Esophagus squamous epithelium (tissue), 5 donors: ENCODE results near the gene MYO15B. TPM values are rescaled to one million over a fixed set of nuclear protein-coding genes. Genes with fewer than 3 reads are reported as not detected.

Experiments used
- DNase-seq: peaks from one replicate; lab custom pipeline; 2025; lab: John Stamatoyannopoulos, UW
- H3K27ac ChIP-seq, 4 donors: fragments of 200-600 bp; sonication (generic); one replicate each; pipeline ENCODE4 v1.5.1; 2016 to 2019; ENCODE audit warnings: mild to moderate bottlenecking in 1 of 4
- H3K27me3 ChIP-seq, 4 donors: fragments of 200-600 bp; sonication (generic); 1 replicate in 3 of 4; 2 replicates in 1 of 4; pipeline versions ENCODE4 v1.5.1 to v1.6.0; 2017 to 2021; ENCODE audit warnings: antibody characterized with exemption in 1 of 4
- H3K36me3 ChIP-seq, 3 donors: fragments of 200-600 bp; sonication (generic); one replicate each; pipeline ENCODE4 v1.5.1; 2016 to 2019
- H3K4me1 ChIP-seq, 3 donors: fragments of 200-600 bp; sonication (generic); one replicate each; pipeline ENCODE4 v1.5.1; 2017 to 2019
- H3K4me3 ChIP-seq, 4 donors: fragments of 200-600 bp; sonication (generic); 1 replicate in 3 of 4; 2 replicates in 1 of 4; pipeline ENCODE4 v1.5.1; 2016 to 2019; ENCODE audit warnings: mild to moderate bottlenecking in 2 of 4, moderate library complexity in 1 of 4
- H3K9me3 ChIP-seq, 3 donors: fragments of 200-600 bp; sonication (generic); one replicate each; pipeline ENCODE4 v1.5.1; 2016 to 2019
- CTCF ChIP-seq, 6 experiments: fragments of 450-650 bp in 4 of 6; fragments of 200-600 bp in 2 of 6; sonication (generic) in 2 of 6; IDR thresholded peaks; one replicate each; pipeline ENCODE4 v1.5.1; 2016 to 2019; ENCODE audit warnings: antibody characterized with exemption in 6 of 6, mild to moderate bottlenecking in 4 of 6, moderate library complexity in 4 of 6
- POLR2A ChIP-seq, 4 donors: fragments of 450-650 bp; IDR thresholded peaks; one replicate each; pipeline ENCODE4 v1.6.1; 2017; ENCODE audit warnings: antibody characterized with exemption in 4 of 4, mild to moderate bottlenecking in 4 of 4, moderate library complexity in 3 of 4
- WGBS, 2 donors: methylation state at CpG; one replicate each; pipeline ENCODE4 v1.1.5; 2018; 5-methylcytosine and 5-hydroxymethylcytosine counted together
- intact Hi-C: fragments of 100-400 bp; cut with DNase I; formaldehyde crosslinking; loops from one replicate; pipeline ENCODE4 v1.15.0; 2022
- total RNA-seq, 4 donors: library from RNA; depleted of rRNA; stranded (reverse); fragments of >200 nt; gene quantifications; one replicate each; pipeline ENCODE4 v1.1.0, GENCODE V29; 2016
- donor health status: DM: yes; HTN: yes; CAD: no.

The MYO15B gene
- total RNA-seq, 4 donors from 2014 or later, result 6.3 to 60.7 (median 10.4) TPM

GRCh38 chr17:75542728-75543336, 44.8 kb upstream of the MYO15B start:
- WGBS, 2 donors, result 87 to 97% methylated on average over 5 to 7 of the region's 15 CpGs
- TF ChIP-seq POLR2A (IDR thresholded peaks at IDR 0.05), result no peak
- Histone ChIP-seq H3K27me3 (no peaks in the 10 kb centered on the region), H3K27ac (no peak overlapping the region), H3K4me3 (no peak overlapping the region), H3K36me3 (peaks cover 0 to 30% (median 0%) of the 10 kb centered on the region in 3 donors), H3K9me3 (no peaks in the 10 kb centered on the region), H3K4me1 (peaks cover 0 to 32% (median 7%) of the 10 kb centered on the region in 3 donors)
- intact Hi-C loops, result loop anchor here (10.0 kb wide), 1 partner anchor 68 kb away; no protein-coding TSS in a partner anchor
- DNase-seq, result no peak

- intact Hi-C loops, result loop anchor here (10.0 kb wide), 1 partner anchor 69 kb away; no protein-coding TSS in a partner anchor
- Histone ChIP-seq H3K36me3 (peaks cover 0 to 22% (median 0%) of the 10 kb centered on the region in 3 donors), H3K9me3 (no peaks in the 10 kb centered on the region), H3K4me3 (no peak overlapping the region), H3K27ac (no peak overlapping the region), H3K4me1 (peaks cover 3 to 46% (median 16%) of the 10 kb centered on the region in 3 donors), H3K27me3 (no peaks in the 10 kb centered on the region)
- TF ChIP-seq CTCF (IDR thresholded peaks at IDR 0.05) (no peak), POLR2A (IDR thresholded peaks at IDR 0.05) (no peak)
- 77 to 89% methylated on average over 4 to 8 of the region's 8 CpGs for WGBS, 2 donors
- no peak for DNase-seq
Observed at GRCh38 chr17:75544250-75544649, 43.4 kb upstream of the MYO15B start.

GRCh38 chr17:75546181-75546580, 41.4 kb upstream of the MYO15B start:
- DNase-seq, result no peak
- TF ChIP-seq POLR2A (IDR thresholded peaks at IDR 0.05), result no peak
- no peak for TF ChIP-seq CTCF (IDR thresholded peaks at IDR 0.05)
- WGBS, 2 donors, result 88 to 94% methylated on average over 7 to 13 of the region's 13 CpGs
- no peaks in the 10 kb centered on the region for H3K9me3 ChIP-seq
- H3K4me3 ChIP-seq, result no peak overlapping the region
- intact Hi-C loops, result loop anchor here (10.0 kb wide), 1 partner anchor 71 kb away; no protein-coding TSS in a partner anchor
- peaks cover 0 to 22% (median 0%) of the 10 kb centered on the region in 3 donors for H3K36me3 ChIP-seq
- H3K27ac ChIP-seq, result no peak overlapping the region
- no peaks in the 10 kb centered on the region for H3K27me3 ChIP-seq
- H3K4me1 ChIP-seq, result peaks cover 8 to 52% (median 13%) of the 10 kb centered on the region in 3 donors

- H3K9me3 ChIP-seq, result no peaks in the 10 kb centered on the region
- peaks cover 8 to 54% (median 13%) of the 10 kb centered on the region in 3 donors for H3K4me1 ChIP-seq
- H3K27me3 ChIP-seq, result no peaks in the 10 kb centered on the region
- peak overlapping the region; percentile 34 to 66 (median 53) for H3K27ac ChIP-seq
- no peak for DNase-seq
- H3K36me3 ChIP-seq, result peaks cover 0 to 24% (median 0%) of the 10 kb centered on the region in 3 donors
- WGBS, 2 donors, result 48 to 52% methylated on average over 5 of the region's 9 CpGs
- no peak overlapping the region for H3K4me3 ChIP-seq
- intact Hi-C loops, result loop anchor here (10.0 kb wide), 1 partner anchor 72 kb away; no protein-coding TSS in a partner anchor
- TF ChIP-seq POLR2A (IDR thresholded peaks at IDR 0.05) (no peak), CTCF (IDR thresholded peaks at IDR 0.05) (no peak)
Observed at GRCh38 chr17:75547091-75547490, 40.5 kb upstream of the MYO15B start.

- intact Hi-C loops, result loop anchor here (10.0 kb wide), 1 partner anchor 74 kb away; no protein-coding TSS in a partner anchor
- WGBS, 2 donors, result 33 to 66% methylated on average over 1 to 3 of the region's 5 CpGs
- DNase-seq, result no peak
- Histone ChIP-seq H3K4me1 (peaks cover 8 to 54% (median 13%) of the 10 kb centered on the region in 3 donors), H3K36me3 (peaks cover 0 to 25% (median 0%) of the 10 kb centered on the region in 3 donors), H3K27ac (peak overlapping the region; percentile 92 to 96 (median 95)), H3K27me3 (no peaks in the 10 kb centered on the region), H3K4me3 (no peak overlapping the region), H3K9me3 (no peaks in the 10 kb centered on the region)
- TF ChIP-seq POLR2A (IDR thresholded peaks at IDR 0.05), result no peak
- TF ChIP-seq CTCF (IDR thresholded peaks at IDR 0.05), result no peak
Observed at GRCh38 chr17:75548813-75549212, 38.8 kb upstream of the MYO15B start.
